Brain microvascular endothelial cell (primary cell): ENCODE data around the gene TMX1.

Experiments used
- DNase-seq: peaks from one replicate; pipeline ENCODE4 v3.0.0-alpha.2; 2020
- H3K27ac ChIP-seq: fragments of 250-450 bp; sonication (Bioruptor Pico); 2 replicates; pipeline ENCODE4 v1.5.1; 2020; ENCODE audit warnings: mild to moderate bottlenecking, moderate library complexity
- H3K27me3 ChIP-seq: fragments of 250-450 bp; sonication (Bioruptor Pico); replicated peaks from 2 replicates; pipeline ENCODE4 v1.5.1; 2020; ENCODE audit warnings: mild to moderate bottlenecking
- H3K36me3 ChIP-seq: fragments of 250-450 bp; sonication (Bioruptor Pico); replicated peaks from 2 replicates; pipeline ENCODE4 v1.5.1; 2020; ENCODE audit warnings: mild to moderate bottlenecking
- H3K4me3 ChIP-seq: 2 replicates; pipeline ENCODE4 v1.5.1; 2011; ENCODE audit warnings: low read depth, mild to moderate bottlenecking, control low read depth, low read length, moderate library complexity
- CTCF ChIP-seq: IDR thresholded peaks from 2 replicates; pipeline ENCODE4 v1.5.1; 2011; ENCODE audit warnings: low read depth, mild to moderate bottlenecking, moderate library complexity, low read length, control low read depth, inconsistent platforms; ENCODE audit errors: missing control alignments
- in situ Hi-C: cut with HindIII; loops from 2 replicates; pipeline ENCODE4 v1.10.0; 2017; ENCODE audit warnings: low sequenced_read_pairs, low pct_ligation_motif_present

Gene TMX1

GRCh38 chr14:51282517-51282916 lies 42.5 kb downstream of the TMX1 start:
- TF ChIP-seq CTCF: no peak
- Histone ChIP-seq H3K4me3 (no peak overlapping the region), H3K27ac (no peak overlapping the region), H3K27me3 (no peaks in the 10 kb centered on the region), H3K36me3 (no peaks in the 10 kb centered on the region)
- no peak for DNase-seq
- in situ Hi-C loops: no loop called here

GRCh38 chr14:51283402-51284085 lies 43.5 kb downstream of the TMX1 start:
- TF ChIP-seq CTCF: peak; percentile 56
- Histone ChIP-seq H3K27me3 (no peaks in the 10 kb centered on the region), H3K27ac (peak overlapping the region; percentile 60), H3K4me3 (no peak overlapping the region), H3K36me3 (no peaks in the 10 kb centered on the region)
- in situ Hi-C loops: no loop called here
- peak; percentile 73 for DNase-seq

- H3K4me3 ChIP-seq: no peak overlapping the region
- TF ChIP-seq CTCF: no peak
- H3K27ac ChIP-seq: peak overlapping the region; percentile 60
- in situ Hi-C loops: no loop called here
- H3K36me3 ChIP-seq: no peaks in the 10 kb centered on the region
- no peak for DNase-seq
- no peaks in the 10 kb centered on the region for H3K27me3 ChIP-seq
These were observed 44.2 kb downstream of the TMX1 start for GRCh38 chr14:51284241-51284640.

- no peak overlapping the region for H3K27ac ChIP-seq
- in situ Hi-C loops: no loop called here
- no peaks in the 10 kb centered on the region for H3K36me3 ChIP-seq
- H3K27me3 ChIP-seq: no peaks in the 10 kb centered on the region
- no peak for DNase-seq
- no peak for TF ChIP-seq CTCF
- no peak overlapping the region for H3K4me3 ChIP-seq
These were observed 45.1 kb downstream of the TMX1 start for GRCh38 chr14:51285120-51285519.

GRCh38 chr14:51289169-51289568 lies 49.1 kb downstream of the TMX1 start:
- H3K27me3 ChIP-seq: no peaks in the 10 kb centered on the region
- no peak overlapping the region for H3K27ac ChIP-seq
- DNase-seq: no peak
- no peak for TF ChIP-seq CTCF
- H3K4me3 ChIP-seq: no peak overlapping the region
- in situ Hi-C loops: no loop called here
- no peaks in the 10 kb centered on the region for H3K36me3 ChIP-seq

GRCh38 chr14:51290132-51290531 lies 50.1 kb downstream of the TMX1 start:
- no peaks in the 10 kb centered on the region for H3K36me3 ChIP-seq
- no peak overlapping the region for H3K27ac ChIP-seq
- H3K4me3 ChIP-seq: no peak overlapping the region
- no peaks in the 10 kb centered on the region for H3K27me3 ChIP-seq
- no peak for DNase-seq
- in situ Hi-C loops: no loop called here
- TF ChIP-seq CTCF: no peak
